ENCODE measurements around the gene LSAMP.

Gene LSAMP

DNA sequence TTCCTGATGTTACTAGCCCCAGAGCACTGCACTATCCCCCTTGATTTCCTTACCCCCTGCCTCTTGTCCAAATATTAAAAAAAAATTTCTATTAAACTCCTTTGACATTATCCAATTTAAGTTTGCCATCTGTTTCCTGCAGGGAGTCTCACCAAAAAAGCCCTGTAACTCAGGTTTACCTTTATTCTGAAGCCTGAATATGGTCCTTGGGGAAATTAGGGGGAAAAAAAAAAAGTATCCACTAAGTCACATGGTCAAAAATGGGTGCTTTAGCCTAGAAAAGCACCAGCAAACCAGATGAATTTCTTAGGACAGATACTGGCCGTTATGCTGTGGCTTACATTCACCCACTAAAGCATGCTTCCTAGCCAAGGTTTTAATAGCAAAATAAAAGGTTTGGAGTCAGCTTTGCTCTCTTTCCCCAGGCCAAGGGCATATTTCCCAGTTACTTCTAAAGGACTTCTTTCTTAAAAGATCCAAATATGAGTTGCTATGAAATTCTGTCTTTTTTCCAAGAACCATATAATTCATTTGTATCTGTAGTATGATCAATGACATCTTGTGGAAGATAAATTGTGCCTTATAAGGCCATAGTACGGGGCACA lies 394.9 kb downstream of the LSAMP start:
- no peak for TF ChIP-seq CTCF (IDR thresholded peaks at IDR 0.05; ENCODE audit: insufficient read depth, low read length, poor library complexity, severe bottlenecking)
- H3K27me3 ChIP-seq (replicated peaks; ENCODE audit: control insufficient read depth, insufficient read depth, low read length) = no peaks in the 10 kb centered on the region
- DNase-seq (ENCODE audit: extremely low read depth, insufficient read length) = no peak

GRCh38 chr3:116048991-116049390 lies 396.3 kb downstream of the LSAMP start:
- H3K36me3 ChIP-seq (ENCODE audit: control insufficient read depth, insufficient read depth, low read length) = no peaks in the 10 kb centered on the region
- no peak overlapping the region for H3K4me3 ChIP-seq (replicated peaks; ENCODE audit: low read depth, low read length)
- no peak for DNase-seq (ENCODE audit: extremely low read depth, insufficient read length)
- no peak for TF ChIP-seq CTCF (IDR thresholded peaks at IDR 0.05; ENCODE audit: insufficient read depth, low read length, poor library complexity, severe bottlenecking)
- H3K27me3 ChIP-seq (replicated peaks; ENCODE audit: control insufficient read depth, insufficient read depth, low read length) = no peaks in the 10 kb centered on the region

More for the DNA sequence above, 394.9 kb downstream of the LSAMP start:
- no peaks in the 10 kb centered on the region for H3K36me3 ChIP-seq (ENCODE audit: control insufficient read depth, insufficient read depth, low read length)
- H3K4me3 ChIP-seq (replicated peaks; ENCODE audit: low read depth, low read length) = no peak overlapping the region

- Histone ChIP-seq H3K27me3 (replicated peaks; ENCODE audit: control insufficient read depth, insufficient read depth, low read length) (no peaks in the 10 kb centered on the region), H3K4me3 (replicated peaks; ENCODE audit: low read depth, low read length) (no peak overlapping the region), H3K36me3 (ENCODE audit: control insufficient read depth, insufficient read depth, low read length) (no peaks in the 10 kb centered on the region)
- DNase-seq (ENCODE audit: extremely low read depth, insufficient read length) = no peak
- no peak for TF ChIP-seq CTCF (IDR thresholded peaks at IDR 0.05; ENCODE audit: insufficient read depth, low read length, poor library complexity, severe bottlenecking)
Measured at GRCh38 chr3:116046350-116046749, 398.9 kb downstream of the LSAMP start.

GRCh38 chr3:116045314-116045713 lies 400.0 kb downstream of the LSAMP start:
- TF ChIP-seq CTCF (IDR thresholded peaks at IDR 0.05; ENCODE audit: insufficient read depth, low read length, poor library complexity, severe bottlenecking) = no peak

DNA sequence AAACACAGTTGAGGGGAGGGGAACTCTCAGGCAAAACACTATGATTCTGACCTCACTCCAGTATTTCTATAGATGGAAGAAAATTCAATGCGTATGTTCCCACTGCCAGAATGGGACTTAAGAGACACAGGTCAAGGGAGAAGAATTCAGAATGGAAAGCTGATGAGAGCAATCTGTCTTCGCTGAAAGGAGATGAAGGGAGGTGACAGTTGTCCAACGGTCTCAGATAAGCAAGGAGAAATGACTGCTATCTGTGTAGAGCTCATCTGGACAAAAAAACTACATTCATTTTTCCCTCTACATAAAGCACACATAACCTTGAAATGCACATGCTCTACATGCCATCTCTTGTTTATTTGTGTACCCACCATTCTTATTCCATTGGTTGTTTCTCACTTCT lies 405.1 kb downstream of the LSAMP start:
- no peak for DNase-seq (ENCODE audit: extremely low read depth, insufficient read length)
- no peaks in the 10 kb centered on the region for H3K36me3 ChIP-seq (ENCODE audit: control insufficient read depth, insufficient read depth, low read length)
- no peaks in the 10 kb centered on the region for H3K27me3 ChIP-seq (replicated peaks; ENCODE audit: control insufficient read depth, insufficient read depth, low read length)
- no peak overlapping the region for H3K4me3 ChIP-seq (replicated peaks; ENCODE audit: low read depth, low read length)
- no peak for TF ChIP-seq CTCF (IDR thresholded peaks at IDR 0.05; ENCODE audit: insufficient read depth, low read length, poor library complexity, severe bottlenecking)

More at GRCh38 chr3:116045314-116045713, 400.0 kb downstream of the LSAMP start:
- no peak for DNase-seq (ENCODE audit: extremely low read depth, insufficient read length)
- no peaks in the 10 kb centered on the region for H3K36me3 ChIP-seq (ENCODE audit: control insufficient read depth, insufficient read depth, low read length)
- no peaks in the 10 kb centered on the region for H3K27me3 ChIP-seq (replicated peaks; ENCODE audit: control insufficient read depth, insufficient read depth, low read length)
- no peak overlapping the region for H3K4me3 ChIP-seq (replicated peaks; ENCODE audit: low read depth, low read length)

- no peak for DNase-seq (ENCODE audit: extremely low read depth, insufficient read length)
- H3K36me3 ChIP-seq (ENCODE audit: control insufficient read depth, insufficient read depth, low read length) = no peaks in the 10 kb centered on the region
- TF ChIP-seq CTCF (IDR thresholded peaks at IDR 0.05; ENCODE audit: insufficient read depth, low read length, poor library complexity, severe bottlenecking) = no peak
- no peak overlapping the region for H3K4me3 ChIP-seq (replicated peaks; ENCODE audit: low read depth, low read length)
- H3K27me3 ChIP-seq (replicated peaks; ENCODE audit: control insufficient read depth, insufficient read depth, low read length) = no peaks in the 10 kb centered on the region
Measured at GRCh38 chr3:116039651-116039985, 405.7 kb downstream of the LSAMP start.

All from GM06990 (cell line).